MM.1S (cell line): ENCODE results near the gene ABCC3.

Source experiments
- DNase-seq: peaks from one replicate; pipeline ENCODE4 v3.0.0-alpha.2; 2015
- H2AFZ ChIP-seq: fragments of 300-600 bp; sonication (generic); 2 replicates; pipeline ENCODE4 v1.6.0; 2016; ENCODE audit warnings: antibody characterized with exemption, low read length
- H3F3A ChIP-seq: fragments of 300-600 bp; sonication (generic); 2 replicates; pipeline ENCODE4 v1.6.1; 2016; ENCODE audit warnings: mild to moderate bottlenecking, antibody characterized with exemption, low read length, moderate library complexity, mixed read lengths; ENCODE audit not compliant: insufficient read depth
- H3K27ac ChIP-seq: fragments of 300-600 bp; sonication (generic); 2 replicates; pipeline ENCODE4 v1.5.1; 2016; ENCODE audit warnings: mild to moderate bottlenecking, low read length
- H3K27me3 ChIP-seq: fragments of 300-600 bp; sonication (generic); replicated peaks from 2 replicates; pipeline ENCODE4 v1.6.0; 2016; ENCODE audit warnings: low read length; ENCODE audit not compliant: insufficient read depth
- H3K36me3 ChIP-seq: fragments of 300-600 bp; sonication (generic); replicated peaks from 2 replicates; pipeline ENCODE4 v1.6.1; 2016; ENCODE audit warnings: mild to moderate bottlenecking, low read length, mixed read lengths; ENCODE audit not compliant: insufficient read depth
- H3K4me1 ChIP-seq: fragments of 300-600 bp; sonication (generic); 2 replicates; pipeline ENCODE4 v1.6.1; 2016; ENCODE audit warnings: low read length, mixed read lengths
- H3K4me2 ChIP-seq: fragments of 300-600 bp; sonication (generic); 2 replicates; pipeline ENCODE4 v1.6.0; 2016; ENCODE audit warnings: low read depth, low read length
- H3K4me3 ChIP-seq: fragments of 300-600 bp; sonication (generic); 2 replicates; pipeline ENCODE4 v1.5.1; 2016; ENCODE audit warnings: low read length, mixed read lengths
- H3K79me2 ChIP-seq: fragments of 300-600 bp; sonication (generic); 2 replicates; pipeline ENCODE4 v1.6.1; 2016; ENCODE audit warnings: mixed run types, low read length, mixed read lengths
- H3K9ac ChIP-seq: fragments of 300-600 bp; sonication (generic); 2 replicates; pipeline ENCODE4 v1.6.1; 2016; ENCODE audit warnings: low read length, mixed read lengths
- H3K9me2 ChIP-seq: fragments of 300-600 bp; sonication (generic); replicated peaks from 2 replicates; pipeline ENCODE4 v1.6.1; 2016; ENCODE audit warnings: mild to moderate bottlenecking, low read length, mixed read lengths; ENCODE audit not compliant: insufficient read depth
- H3K9me3 ChIP-seq: fragments of 300-600 bp; sonication (generic); replicated peaks from 2 replicates; pipeline ENCODE4 v1.6.1; 2016; ENCODE audit warnings: mild to moderate bottlenecking, low read length, mixed read lengths; ENCODE audit not compliant: insufficient read depth
- H4K20me1 ChIP-seq: fragments of 300-600 bp; sonication (generic); 2 replicates; pipeline ENCODE4 v1.6.1; 2016; ENCODE audit warnings: mild to moderate bottlenecking, low read length, moderate library complexity, mixed read lengths; ENCODE audit not compliant: insufficient read depth
- EZH2 ChIP-seq: fragments of 300-600 bp; sonication (generic); optimal IDR thresholded peaks from 2 replicates; pipeline ENCODE3; 2017; ENCODE audit warnings: low read depth, mild to moderate bottlenecking, antibody characterized with exemption, low read length, mixed read lengths
- EZH2phosphoT487 ChIP-seq: fragments of 300-600 bp; sonication (generic); IDR thresholded peaks from 2 replicates; pipeline ENCODE4 v1.6.1; 2018; ENCODE audit warnings: antibody characterized with exemption, low read length
- TF ChIP-seq, protein P1 (sequence below): fragments of 300-600 bp; sonication (generic); IDR thresholded peaks from 2 replicates; pipeline ENCODE4 v1.5.1; 2016; ENCODE audit warnings: antibody characterized with exemption, low read length, mixed read lengths

Gene ABCC3

GRCh38 chr17:50594128-50594823, 40.4 kb upstream of the ABCC3 start:
- Histone ChIP-seq H3F3A (no peaks in the 10 kb centered on the region), H3K4me2 (no peak overlapping the region), H2AFZ (no peak overlapping the region), H4K20me1 (no peaks in the 10 kb centered on the region), H3K4me1 (no peaks in the 10 kb centered on the region), H3K9ac (no peak overlapping the region), H3K9me3 (no peaks in the 10 kb centered on the region), H3K36me3 (no peaks in the 10 kb centered on the region), H3K4me3 (no peak overlapping the region), H3K79me2 (no peaks in the 10 kb centered on the region), H3K27ac (no peak overlapping the region), H3K27me3 (peaks cover 72% of the 10 kb centered on the region), H3K9me2 (no peaks in the 10 kb centered on the region)
- DNase-seq, result no peak
- TF ChIP-seq EZH2phosphoT487 (no peak), EZH2 (no peak)
- TF ChIP-seq, protein P1, sequence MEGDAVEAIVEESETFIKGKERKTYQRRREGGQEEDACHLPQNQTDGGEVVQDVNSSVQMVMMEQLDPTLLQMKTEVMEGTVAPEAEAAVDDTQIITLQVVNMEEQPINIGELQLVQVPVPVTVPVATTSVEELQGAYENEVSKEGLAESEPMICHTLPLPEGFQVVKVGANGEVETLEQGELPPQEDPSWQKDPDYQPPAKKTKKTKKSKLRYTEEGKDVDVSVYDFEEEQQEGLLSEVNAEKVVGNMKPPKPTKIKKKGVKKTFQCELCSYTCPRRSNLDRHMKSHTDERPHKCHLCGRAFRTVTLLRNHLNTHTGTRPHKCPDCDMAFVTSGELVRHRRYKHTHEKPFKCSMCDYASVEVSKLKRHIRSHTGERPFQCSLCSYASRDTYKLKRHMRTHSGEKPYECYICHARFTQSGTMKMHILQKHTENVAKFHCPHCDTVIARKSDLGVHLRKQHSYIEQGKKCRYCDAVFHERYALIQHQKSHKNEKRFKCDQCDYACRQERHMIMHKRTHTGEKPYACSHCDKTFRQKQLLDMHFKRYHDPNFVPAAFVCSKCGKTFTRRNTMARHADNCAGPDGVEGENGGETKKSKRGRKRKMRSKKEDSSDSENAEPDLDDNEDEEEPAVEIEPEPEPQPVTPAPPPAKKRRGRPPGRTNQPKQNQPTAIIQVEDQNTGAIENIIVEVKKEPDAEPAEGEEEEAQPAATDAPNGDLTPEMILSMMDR, result no peak

DNA sequence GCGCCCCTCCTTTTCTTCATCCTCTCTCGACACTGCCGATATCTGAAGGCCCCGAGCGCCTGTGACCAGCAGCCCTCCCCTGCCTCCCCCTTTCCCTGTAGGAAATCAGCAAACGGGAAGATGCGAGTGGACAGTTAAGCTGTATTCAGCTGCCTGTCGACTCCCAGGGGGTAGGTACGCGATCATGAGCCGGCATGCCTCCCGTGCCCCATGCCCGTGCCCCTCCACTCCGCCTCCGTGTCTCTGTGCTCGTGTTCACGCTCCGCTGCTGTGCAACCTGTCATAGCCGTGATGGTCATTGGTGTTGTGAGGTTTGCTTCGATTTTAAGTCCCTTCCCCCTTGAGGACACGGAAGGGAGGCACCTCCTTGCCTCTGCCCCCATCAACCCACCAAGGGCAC, 39.8 kb upstream of the ABCC3 start:
- H3K27me3 ChIP-seq, result peaks cover 74% of the 10 kb centered on the region
- H2AFZ ChIP-seq, result no peak overlapping the region
- no peaks in the 10 kb centered on the region for H3F3A ChIP-seq
- no peak for DNase-seq
- no peak overlapping the region for H3K27ac ChIP-seq
- no peaks in the 10 kb centered on the region for H3K36me3 ChIP-seq
- H3K4me3 ChIP-seq, result no peak overlapping the region
- H3K4me1 ChIP-seq, result no peaks in the 10 kb centered on the region
- H4K20me1 ChIP-seq, result no peaks in the 10 kb centered on the region
- H3K9me3 ChIP-seq, result no peaks in the 10 kb centered on the region
- no peaks in the 10 kb centered on the region for H3K9me2 ChIP-seq
- no peak overlapping the region for H3K4me2 ChIP-seq
- TF ChIP-seq, protein P1, result no peak
- TF ChIP-seq EZH2 (no peak), EZH2phosphoT487 (no peak)
- no peaks in the 10 kb centered on the region for H3K79me2 ChIP-seq
- H3K9ac ChIP-seq, result no peak overlapping the region

DNA sequence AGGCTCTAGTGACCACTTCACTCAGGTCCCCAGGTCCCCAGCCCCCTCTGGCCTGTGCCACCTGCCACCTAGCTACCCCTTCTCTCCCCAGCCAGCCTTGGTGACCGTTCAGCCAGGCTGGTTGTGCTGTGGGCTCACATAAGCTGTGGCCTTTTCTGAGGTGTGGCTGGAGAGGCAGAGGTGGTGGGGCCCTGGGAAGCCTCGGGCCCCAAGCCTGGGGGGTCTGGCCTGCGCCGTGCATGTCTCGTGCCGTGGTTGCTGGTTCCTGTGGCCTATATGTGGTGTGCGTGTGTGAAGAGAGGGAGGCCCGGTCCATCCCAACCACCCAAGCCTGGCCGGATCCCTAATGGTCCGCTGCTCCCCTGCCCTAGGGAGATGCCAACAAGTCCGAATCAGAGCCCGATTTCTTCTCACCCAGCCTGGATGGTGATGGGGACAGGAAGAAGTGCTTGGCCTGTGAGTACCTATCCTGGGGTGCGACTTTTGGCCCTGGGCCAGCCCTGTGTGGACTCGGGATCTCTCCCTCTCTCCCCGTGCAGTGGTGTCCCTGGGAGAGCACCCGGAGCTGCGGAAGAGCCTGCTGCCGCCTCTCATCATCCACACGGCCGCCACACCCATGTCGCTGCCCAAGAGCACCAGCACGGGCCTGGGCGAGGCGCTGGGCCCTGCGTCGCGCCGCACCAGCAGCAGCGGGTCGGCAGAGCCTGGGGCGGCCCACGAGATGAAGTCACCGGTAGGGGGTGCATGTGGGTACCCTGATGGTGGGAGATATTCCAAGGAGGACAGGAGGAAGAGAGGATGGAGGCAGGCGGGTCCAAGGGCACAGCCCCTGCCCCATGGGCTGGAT, 38.3 kb upstream of the ABCC3 start:
- Histone ChIP-seq H3K27me3 (peaks cover 86% of the 10 kb centered on the region), H3K4me2 (no peak overlapping the region), H3K9me3 (no peaks in the 10 kb centered on the region), H3K4me1 (no peaks in the 10 kb centered on the region), H4K20me1 (no peaks in the 10 kb centered on the region), H3K4me3 (no peak overlapping the region), H3K36me3 (no peaks in the 10 kb centered on the region), H3K79me2 (no peaks in the 10 kb centered on the region), H3K9ac (no peak overlapping the region), H3K9me2 (no peaks in the 10 kb centered on the region), H2AFZ (no peak overlapping the region), H3K27ac (no peak overlapping the region), H3F3A (no peaks in the 10 kb centered on the region)
- DNase-seq, result no peak
- TF ChIP-seq, protein P1, result peak; percentile 27
- TF ChIP-seq EZH2, result no peak
